GOT3 (cell line): Measurements from ENCODE around the gene CDIPT.
A peak's percentile ranks its signal among the peaks of the same experiment; 100 is the strongest.

Experiments used
- DNase-seq: peaks from one replicate; lab custom pipeline; 2025; ENCODE audit warnings: mixed read lengths; lab: John Stamatoyannopoulos, UW

Gene CDIPT

GRCh38 chr16:29825145-29826044, 37.6 kb downstream of the CDIPT start:
- DNase-seq: no peak

GRCh38 chr16:29824589-29825144, 38.4 kb downstream of the CDIPT start:
- no peak for DNase-seq

DNA sequence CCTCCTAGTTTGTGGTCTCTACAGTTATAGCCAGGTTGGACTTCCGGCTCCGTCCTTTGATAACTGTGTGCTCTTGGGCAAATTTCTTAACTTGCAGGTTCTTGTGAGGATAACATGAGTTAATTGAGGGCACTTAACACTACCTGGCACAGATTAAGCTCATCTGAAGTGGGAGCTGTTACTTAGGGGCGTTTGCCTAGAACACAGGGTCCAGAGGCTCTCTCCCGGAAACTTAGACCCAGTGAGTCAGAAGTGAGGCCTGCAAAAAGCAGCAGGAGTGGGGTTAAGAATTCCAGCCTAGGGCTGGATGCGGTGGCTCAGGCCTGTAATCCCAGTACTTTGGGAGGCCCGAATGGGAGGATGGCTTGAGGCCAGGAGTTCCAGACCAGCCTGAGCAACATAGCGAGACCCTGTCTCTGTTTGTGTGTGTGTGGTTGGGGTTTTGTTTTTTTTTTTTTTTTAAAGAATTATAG, 41.3 kb downstream of the CDIPT start:
- DNase-seq: no peak

DNA sequence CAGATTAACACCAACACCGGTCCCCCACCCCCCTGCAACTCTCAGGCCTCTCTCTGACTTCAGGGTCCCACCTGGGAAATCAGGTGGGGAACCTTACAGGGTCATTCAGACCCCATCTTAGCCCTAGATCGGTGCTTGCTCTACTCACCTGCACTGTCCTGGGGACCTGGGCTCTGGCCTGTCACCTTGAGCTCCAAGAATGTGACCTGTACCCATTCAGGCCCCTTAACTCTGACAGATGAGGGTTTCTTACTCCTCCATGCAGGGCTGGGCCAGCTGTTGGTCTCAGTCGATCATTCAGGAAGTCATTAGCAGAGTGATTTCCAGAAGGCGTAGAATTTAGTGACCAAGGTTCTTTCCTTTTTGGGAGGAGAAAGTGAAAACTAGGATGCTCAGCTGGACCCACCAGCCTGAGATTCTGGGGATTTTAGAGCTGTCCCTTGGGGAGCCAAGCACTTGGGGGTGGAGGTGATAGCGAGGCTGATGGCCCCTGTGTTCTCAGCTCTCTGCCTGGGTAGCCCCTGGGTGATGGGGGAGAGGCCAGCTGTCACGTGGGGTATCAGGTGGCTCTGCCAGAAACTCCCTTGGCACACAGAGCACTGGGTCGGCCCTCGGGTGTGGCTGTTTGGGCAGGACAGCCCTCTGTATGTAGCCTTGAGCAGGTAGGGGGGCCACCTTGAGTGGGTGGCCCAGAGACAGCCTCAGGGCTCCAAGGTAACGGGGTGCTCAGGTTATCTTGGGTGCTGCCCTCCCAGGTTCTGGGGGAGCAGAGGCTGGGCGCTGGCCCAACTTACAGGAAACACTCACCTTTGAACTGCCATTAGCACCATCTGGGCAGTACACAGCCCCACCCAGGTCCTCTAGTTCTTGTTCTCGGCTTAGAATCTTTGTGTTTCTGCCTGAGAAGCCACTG, 42.0 kb downstream of the CDIPT start:
- DNase-seq: no peak

GRCh38 chr16:29820271-29820701, 42.7 kb downstream of the CDIPT start, which contains the start of gene MVP:
MVP (plus strand) TSS chr16:29820462; CDS start chr16:29830550, 10,088 bp downstream.
- DNase-seq: no peak

DNA sequence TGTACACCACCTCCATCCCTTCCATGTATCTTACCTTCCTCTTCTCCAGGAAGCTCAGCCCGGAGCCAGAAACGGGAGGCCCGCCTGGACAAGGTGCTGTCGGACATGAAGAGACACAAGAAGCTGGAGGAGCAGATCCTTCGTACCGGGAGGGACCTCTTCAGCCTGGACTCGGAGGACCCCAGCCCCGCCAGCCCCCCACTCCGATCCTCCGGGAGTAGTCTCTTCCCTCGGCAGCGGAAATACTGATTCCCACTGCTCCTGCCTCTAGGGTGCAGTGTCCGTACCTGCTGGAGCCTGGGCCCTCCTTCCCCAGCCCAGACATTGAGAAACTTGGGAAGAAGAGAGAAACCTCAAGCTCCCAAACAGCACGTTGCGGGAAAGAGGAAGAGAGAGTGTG, 43.5 kb downstream of the CDIPT start:
- DNase-seq: no peak

- DNase-seq: no peak
These were observed 44.9 kb downstream of the CDIPT start for GRCh38 chr16:29818082-29818481.

- DNase-seq: no peak
These were observed 46.2 kb downstream of the CDIPT start for GRCh38 chr16:29816694-29817441.

- peak; percentile 93 for DNase-seq
These were observed 47.0 kb downstream of the CDIPT start, which contains the start of gene PAGR1 for GRCh38 chr16:29815793-29816693. PAGR1 (plus strand) TSS chr16:29816152; CDS start chr16:29816526, 374 bp downstream.

- no peak for DNase-seq
These were observed 47.8 kb downstream of the CDIPT start for GRCh38 chr16:29815032-29815721.

- no peak for DNase-seq
These were observed 48.4 kb downstream of the CDIPT start for GRCh38 chr16:29814592-29814991.

- DNase-seq: no peak
These were observed 49.1 kb downstream of the CDIPT start for GRCh38 chr16:29813644-29814562.

- DNase-seq: no peak
These were observed 50.0 kb downstream of the CDIPT start for GRCh38 chr16:29812754-29813643.

DNA sequence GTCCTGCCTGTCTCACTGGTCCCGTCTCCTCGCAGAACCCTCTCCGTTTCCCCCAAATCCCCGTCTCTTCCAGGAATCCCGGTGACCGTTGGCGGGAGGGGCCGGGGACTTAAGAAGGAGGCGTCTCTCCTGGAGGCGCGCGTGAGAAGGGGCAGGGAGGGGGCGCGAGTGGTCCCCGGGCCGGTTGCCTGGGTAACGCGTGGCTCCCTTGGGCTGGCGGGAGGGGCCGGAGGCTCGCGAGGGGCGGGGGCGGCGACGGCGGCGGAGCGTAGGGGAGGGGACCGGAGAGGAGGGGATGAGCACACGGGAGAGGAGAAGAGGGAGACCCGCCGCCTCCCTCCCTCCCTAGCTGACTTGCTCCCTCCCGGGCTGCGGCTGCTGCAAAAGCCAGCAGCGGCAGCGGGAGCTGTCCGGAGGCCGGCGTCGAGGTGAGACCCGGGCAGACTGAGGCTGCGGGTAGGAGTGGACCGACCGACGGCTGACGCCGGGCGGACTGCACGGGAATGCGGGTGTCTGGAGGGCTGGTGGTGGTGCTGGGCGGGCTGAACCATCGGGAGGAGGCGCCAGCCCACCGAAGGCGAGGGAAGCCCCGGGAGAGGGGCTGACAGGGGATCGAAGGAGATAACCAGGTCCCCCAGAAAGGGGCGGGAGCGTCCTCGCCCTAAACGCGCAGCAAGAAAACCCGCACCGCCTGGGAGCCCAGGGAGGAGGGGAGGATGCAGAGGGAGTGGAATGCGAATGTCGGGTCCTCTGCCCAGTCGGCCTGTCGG, 50.9 kb downstream of the CDIPT start, which contains the start of gene PRRT2:
Gene PRRT2 (plus strand): TSS at position 298 of the 770 bp plus-strand sequence. CDS start 862 bp downstream, outside the sequence.
- no peak for DNase-seq

GRCh38 chr16:29811170-29811895, 51.7 kb downstream of the CDIPT start:
- DNase-seq: peak; percentile 76

- DNase-seq: no peak
These were observed 52.3 kb downstream of the CDIPT start for GRCh38 chr16:29810699-29811169.
